ENCODE measurements around the gene SSBP3.

SSBP3 gene

GRCh38 chr1:54243022-54243421 is 163.2 kb downstream of the SSBP3 start:
- no peak for TF ChIP-seq CTCF (IDR thresholded peaks at IDR 0.05; ENCODE audit: low read length, missing control alignments)
- no peak for DNase-seq (ENCODE audit: low read depth)
- H3K4me3 ChIP-seq (replicated peaks; ENCODE audit: low read depth, low read length) = no peak overlapping the region

DNA sequence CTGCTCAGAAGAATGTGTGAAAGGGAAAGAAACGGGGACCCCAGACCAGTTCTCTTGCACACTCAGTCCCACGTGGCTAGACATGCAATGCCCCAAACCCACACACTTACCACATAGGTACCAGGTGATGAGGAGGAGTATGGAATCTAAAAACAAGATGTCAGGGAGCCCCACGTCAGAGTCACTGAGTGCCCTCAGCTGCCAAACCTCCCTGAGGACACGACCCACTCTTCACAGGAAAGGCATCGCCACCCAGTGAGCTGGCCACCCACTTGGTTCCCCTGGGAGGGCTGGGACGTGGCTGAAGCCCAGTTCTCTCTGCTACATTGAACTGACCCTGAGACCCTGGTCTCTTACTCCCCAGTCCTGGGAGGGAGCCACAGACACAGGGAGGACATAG is 164.8 kb downstream of the SSBP3 start:
- DNase-seq (ENCODE audit: low read depth) = no peak
- no peak for TF ChIP-seq CTCF (IDR thresholded peaks at IDR 0.05; ENCODE audit: low read length, missing control alignments)
- H3K4me3 ChIP-seq (replicated peaks; ENCODE audit: low read depth, low read length) = no peak overlapping the region

- DNase-seq (ENCODE audit: low read depth) = no peak
- no peak overlapping the region for H3K4me3 ChIP-seq (replicated peaks; ENCODE audit: low read depth, low read length)
- TF ChIP-seq CTCF (IDR thresholded peaks at IDR 0.05; ENCODE audit: low read length, missing control alignments) = no peak
Measured at GRCh38 chr1:54240741-54241335, 165.4 kb downstream of the SSBP3 start.

DNA sequence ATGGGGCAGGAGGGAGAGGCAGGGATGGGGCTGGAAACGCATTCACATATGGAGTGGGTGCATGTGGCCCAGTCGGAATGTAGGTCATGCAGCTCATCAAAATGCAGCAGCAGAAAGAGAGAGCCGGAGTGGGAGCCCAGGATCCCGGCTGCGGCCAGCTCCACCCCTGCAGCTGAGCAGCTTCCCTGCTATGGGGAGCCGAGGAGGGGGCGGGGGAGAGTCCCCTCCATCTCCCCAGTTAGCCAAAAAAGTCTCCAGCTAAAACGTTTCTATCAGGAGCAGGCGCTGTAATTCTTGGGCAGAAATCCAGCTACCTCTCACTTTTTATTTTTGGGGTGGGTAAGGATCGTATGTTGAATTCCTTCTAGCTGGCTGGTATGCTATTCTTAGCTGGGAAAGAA is 166.6 kb downstream of the SSBP3 start:
- no peak for DNase-seq (ENCODE audit: low read depth)
- TF ChIP-seq CTCF (IDR thresholded peaks at IDR 0.05; ENCODE audit: low read length, missing control alignments) = no peak
- H3K4me3 ChIP-seq (replicated peaks; ENCODE audit: low read depth, low read length) = no peak overlapping the region

DNA sequence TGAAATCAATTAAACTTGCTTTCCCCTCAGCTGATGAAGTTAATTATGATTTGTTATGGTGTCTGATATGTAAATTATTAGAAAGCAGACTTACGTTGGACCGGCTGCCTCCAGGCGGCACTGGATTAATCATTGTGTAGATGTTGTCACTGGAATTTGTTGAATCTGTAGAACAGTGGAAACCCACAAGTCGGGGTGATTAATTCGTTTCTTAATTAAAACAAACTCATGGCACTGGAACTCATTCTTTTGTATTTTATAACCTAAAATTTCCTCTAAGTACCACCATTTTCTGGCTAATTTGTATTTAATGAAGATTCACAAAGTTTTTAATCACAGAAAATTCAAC is 167.2 kb downstream of the SSBP3 start:
- no peak for TF ChIP-seq CTCF (IDR thresholded peaks at IDR 0.05; ENCODE audit: low read length, missing control alignments)
- no peak for DNase-seq (ENCODE audit: low read depth)
- no peak overlapping the region for H3K4me3 ChIP-seq (replicated peaks; ENCODE audit: low read depth, low read length)

DNA sequence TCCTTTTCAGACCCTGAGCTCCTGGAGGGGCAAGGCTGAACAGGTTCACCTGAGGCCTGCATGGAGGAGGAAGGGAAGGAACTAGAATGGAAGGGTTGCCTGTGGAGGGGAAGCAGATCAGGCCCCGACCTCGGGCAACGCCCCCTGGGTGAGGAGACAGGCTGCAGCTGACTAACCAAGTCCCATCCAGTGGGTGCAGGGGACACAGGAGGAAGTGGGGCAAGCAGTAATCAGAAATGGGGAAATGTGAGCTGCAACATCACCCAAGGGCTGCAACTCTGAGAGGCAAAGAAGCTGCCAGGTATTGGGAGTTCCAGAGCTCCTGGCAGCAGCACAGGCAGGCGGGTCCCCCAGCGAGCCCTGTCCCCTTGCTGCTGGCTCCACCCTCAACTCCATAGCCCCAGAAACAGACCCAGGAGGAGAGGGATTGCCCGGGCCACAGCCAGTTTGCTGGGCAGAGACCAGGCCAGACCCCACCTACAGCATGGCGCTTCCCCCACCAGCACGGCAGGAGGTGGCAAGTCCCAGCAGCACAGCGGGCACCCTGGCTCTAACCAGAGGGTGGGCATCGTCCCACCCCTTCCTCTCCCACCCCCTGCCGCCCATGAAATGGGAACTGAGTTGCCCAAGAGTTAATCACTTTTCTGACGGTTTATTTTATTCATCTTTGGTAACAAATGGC is 167.7 kb downstream of the SSBP3 start:
- no peak for DNase-seq (ENCODE audit: low read depth)

More for the DNA sequence above, 167.7 kb downstream of the SSBP3 start:
- no peak for TF ChIP-seq CTCF (IDR thresholded peaks at IDR 0.05; ENCODE audit: low read length, missing control alignments)
- H3K4me3 ChIP-seq (replicated peaks; ENCODE audit: low read depth, low read length) = no peak overlapping the region

All from fibroblast of pulmonary artery (primary cell).